OCI-LY7 (cell line): ENCODE measurements around the gene FAM107B. TPM values are rescaled to one million over a fixed set of nuclear protein-coding genes. Genes with fewer than 3 reads are reported as not detected.

Experiments used
- BruUV-seq: library from RNA; stranded (reverse); fragments of 400-500 nt; replicated peaks from 2 replicates; lab custom pipeline; 2021; lab: Mats Ljungman, UMichigan
- CTCF ChIA-PET: fragments of 300-600 bp; sonication (Branson Sonifier 250); formaldehyde crosslinking; loops from one replicate; lab custom pipeline; 2022; ENCODE audit warnings: antibody characterized with exemption; ENCODE audit not compliant: unreplicated experiment; lab: Charles Lee
- POLR2A ChIA-PET: fragments of 300-600 bp; sonication (Branson Sonifier 250); formaldehyde crosslinking; loops from one replicate; lab custom pipeline; 2022; ENCODE audit warnings: antibody characterized with exemption; lab: Charles Lee
- DNase-seq: peaks from one replicate; pipeline ENCODE4 v3.0.0-alpha.2; 2015; ENCODE audit warnings: low spot score
- H2AFZ ChIP-seq: fragments of 200-600 bp; sonication (generic), shearing (Covaris generic); 2 replicates; pipeline ENCODE4 v1.6.1; 2014; ENCODE audit warnings: mild to moderate bottlenecking, antibody characterized with exemption, low read length, moderate library complexity
- H3K27ac ChIP-seq: fragments of 200-600 bp; sonication (generic); 2 replicates; pipeline ENCODE4 v1.5.1; 2014; ENCODE audit warnings: mixed run types, low read depth, mild to moderate bottlenecking, moderate library complexity, low read length, inconsistent platforms; ENCODE audit not compliant: poor library complexity, severe bottlenecking
- H3K36me3 ChIP-seq: fragments of 200-600 bp; sonication (generic); 2 replicates; pipeline ENCODE4 v1.6.1; 2014; ENCODE audit warnings: mild to moderate bottlenecking, antibody characterized with exemption, low read length, moderate library complexity, mixed read lengths; ENCODE audit not compliant: insufficient read depth
- H3K4me1 ChIP-seq: fragments of 200-600 bp; sonication (generic); 2 replicates; pipeline ENCODE4 v1.5.1; 2014; ENCODE audit warnings: mild to moderate bottlenecking, low read length; ENCODE audit not compliant: insufficient read depth, poor library complexity, severe bottlenecking
- H3K4me2 ChIP-seq: fragments of 200-600 bp; sonication (generic); 2 replicates; pipeline ENCODE4 v1.6.1; 2014; ENCODE audit warnings: mild to moderate bottlenecking, low read length
- H3K4me3 ChIP-seq: fragments of 200-600 bp; sonication (generic); 2 replicates; pipeline ENCODE4 v1.5.1; 2014; ENCODE audit warnings: mild to moderate bottlenecking, low read depth, low read length; ENCODE audit not compliant: poor library complexity, severe bottlenecking
- H3K79me2 ChIP-seq: fragments of 200-600 bp; sonication (generic); 2 replicates; pipeline ENCODE4 v1.6.1; 2016; ENCODE audit warnings: low read depth, mild to moderate bottlenecking, low read length, moderate library complexity, mixed read lengths; ENCODE audit not compliant: insufficient read depth
- H3K9me2 ChIP-seq: fragments of 200-600 bp; sonication (generic); 2 replicates; pipeline ENCODE4 v1.6.1; 2016; ENCODE audit warnings: mild to moderate bottlenecking, low read length, mixed read lengths; ENCODE audit not compliant: insufficient read depth
- H3K9me3 ChIP-seq: fragments of 200-600 bp; sonication (generic); 2 replicates; pipeline ENCODE4 v1.6.1; 2014; ENCODE audit warnings: mild to moderate bottlenecking, mixed run types, low read length, mixed read lengths
- H4K20me1 ChIP-seq: fragments of 200-600 bp; sonication (generic); 2 replicates; pipeline ENCODE4 v1.6.1; 2014; ENCODE audit warnings: mild to moderate bottlenecking, antibody characterized with exemption, low read length, moderate library complexity, mixed read lengths; ENCODE audit not compliant: insufficient read depth
- CTCF ChIP-seq: fragments of 200-600 bp; sonication (generic); conservative IDR thresholded peaks from 2 replicates; pipeline ENCODE4 v1.5.1; 2014; ENCODE audit warnings: mild to moderate bottlenecking, antibody characterized with exemption, low read length, moderate library complexity, mixed read lengths
- EZH2phosphoT487 ChIP-seq: fragments of 200-600 bp; sonication (generic); IDR thresholded peaks from 2 replicates; pipeline ENCODE4 v1.6.1; 2018; ENCODE audit warnings: low read depth, borderline replicate concordance, mild to moderate bottlenecking, mixed run types, antibody characterized with exemption, low read length, moderate library complexity, mixed read lengths
- intact Hi-C: fragments of 100-400 bp; cut with micrococcal nuclease; formaldehyde crosslinking; loops from one replicate; pipeline ENCODE4 v1.10.0; 2022; ENCODE audit not compliant: unreplicated experiment
- total RNA-seq, 2 experiments: library from RNA; depleted of rRNA in 1 of 2; stranded (reverse); fragments of >200 nt in 1 of 2; shearing (Covaris generic) in 1 of 2; gene quantifications; 2 replicates each; pipeline ENCODE4 v1.2.3, GENCODE V29; 2014 to 2022

Gene FAM107B
- total RNA-seq, 2 experiments from 2014 or later: 114 to 398 TPM

- Histone ChIP-seq H3K4me1 (peaks cover 43% of the 10 kb centered on the region), H2AFZ (no peak overlapping the region), H3K79me2 (no peaks in the 10 kb centered on the region), H3K9me2 (no peaks in the 10 kb centered on the region), H3K4me3 (no peak overlapping the region), H3K4me2 (peak overlapping the region; percentile 14), H4K20me1 (no peaks in the 10 kb centered on the region), H3K9me3 (no peaks in the 10 kb centered on the region), H3K27ac (no peak overlapping the region), H3K36me3 (no peaks in the 10 kb centered on the region)
- CTCF ChIA-PET: no interaction called here
- intact Hi-C loops: no loop called here
- DNase-seq: peak; percentile 59
- TF ChIP-seq CTCF (peak; percentile 80), EZH2phosphoT487 (no peak)
- no TSS peak for BruUV-seq
- POLR2A ChIA-PET: no interaction called here
Observed at GRCh38 chr10:14758994-14759664, 15.6 kb downstream of the FAM107B start.

GRCh38 chr10:14758451-14758850 is 16.2 kb downstream of the FAM107B start:
- ChIA-PET CTCF (no interaction called here), POLR2A (no interaction called here)
- no peak for DNase-seq
- Histone ChIP-seq H3K4me2 (no peak overlapping the region), H3K4me1 (peaks cover 45% of the 10 kb centered on the region), H3K9me2 (no peaks in the 10 kb centered on the region), H2AFZ (no peak overlapping the region), H3K36me3 (no peaks in the 10 kb centered on the region), H3K9me3 (no peaks in the 10 kb centered on the region), H3K79me2 (no peaks in the 10 kb centered on the region), H4K20me1 (no peaks in the 10 kb centered on the region), H3K4me3 (no peak overlapping the region), H3K27ac (no peak overlapping the region)
- intact Hi-C loops: no loop called here
- no TSS peak for BruUV-seq
- TF ChIP-seq CTCF (no peak), EZH2phosphoT487 (no peak)

- H3K36me3 ChIP-seq: no peaks in the 10 kb centered on the region
- no peaks in the 10 kb centered on the region for H3K9me2 ChIP-seq
- TF ChIP-seq EZH2phosphoT487 (no peak), CTCF (no peak)
- ChIA-PET CTCF (no interaction called here), POLR2A (no interaction called here)
- peaks cover 50% of the 10 kb centered on the region for H3K4me1 ChIP-seq
- no TSS peak for BruUV-seq
- intact Hi-C loops: no loop called here
- H3K79me2 ChIP-seq: no peaks in the 10 kb centered on the region
- no peak overlapping the region for H3K4me3 ChIP-seq
- no peak overlapping the region for H3K27ac ChIP-seq
- H4K20me1 ChIP-seq: no peaks in the 10 kb centered on the region
- no peak overlapping the region for H3K4me2 ChIP-seq
- no peak overlapping the region for H2AFZ ChIP-seq
- DNase-seq: no peak
- H3K9me3 ChIP-seq: no peaks in the 10 kb centered on the region
Observed at GRCh38 chr10:14757986-14758385, 16.7 kb downstream of the FAM107B start.
